Spleen (tissue), 11 donors: Measurements from ENCODE around the gene FAR2. TPM values are rescaled to one million over a fixed set of nuclear protein-coding genes. Genes with fewer than 3 reads are reported as not detected.

Source experiments
- DNase-seq: peaks from one replicate; pipeline ENCODE4 v3.0.0-alpha.2; 2020
- H3K27ac ChIP-seq, 8 donors: fragments of 200-600 bp; sonication (generic) in 7 of 8; 1 replicate in 4 of 8; 2 replicates in 4 of 8; pipeline versions ENCODE4 v1.5.0 to v1.8.0; 2016 to 2021; ENCODE audit warnings: inconsistent platforms in 4 of 8, mild to moderate bottlenecking in 4 of 8, moderate library complexity in 1 of 8
- H3K27me3 ChIP-seq, 7 donors: fragments of 200-600 bp; sonication (generic) in 6 of 7; replicated peaks in 1 of 7; 1 replicate in 4 of 7; 2 replicates in 3 of 7; pipeline versions ENCODE4 v1.5.0 to v1.8.0; 2016 to 2021; ENCODE audit warnings: inconsistent platforms in 3 of 7, mild to moderate bottlenecking in 1 of 7
- H3K36me3 ChIP-seq, 6 donors: fragments of 200-600 bp; sonication (generic) in 5 of 6; 1 replicate in 4 of 6; 2 replicates in 2 of 6; pipeline versions ENCODE4 v1.5.0 to v1.8.0; 2016 to 2021; ENCODE audit warnings: inconsistent platforms in 2 of 6
- H3K4me1 ChIP-seq, 6 donors: fragments of 200-600 bp; sonication (generic) in 5 of 6; 1 replicate in 3 of 6; 2 replicates in 3 of 6; pipeline versions ENCODE4 v1.5.0 to v1.8.0; 2016 to 2021; ENCODE audit warnings: inconsistent platforms in 3 of 6
- H3K4me3 ChIP-seq, 8 donors: fragments of 200-600 bp; sonication (generic) in 7 of 8; 1 replicate in 4 of 8; 2 replicates in 4 of 8; pipeline versions ENCODE4 v1.5.0 to v1.8.0; 2016 to 2021; ENCODE audit warnings: inconsistent platforms in 4 of 8, mild to moderate bottlenecking in 4 of 8, moderate library complexity in 2 of 8
- H3K9me3 ChIP-seq, 8 donors: fragments of 200-600 bp; sonication (generic) in 7 of 8; 1 replicate in 4 of 8; 2 replicates in 4 of 8; pipeline versions ENCODE4 v1.5.0 to v1.8.0; 2016 to 2021; ENCODE audit warnings: inconsistent platforms in 4 of 8
- POLR2A ChIP-seq, 3 donors: fragments of 450-650 bp; IDR thresholded peaks; one replicate each; pipeline ENCODE4 v1.5.1; 2017; ENCODE audit warnings: antibody characterized with exemption in 3 of 3, mild to moderate bottlenecking in 1 of 3
- POLR2AphosphoS5 ChIP-seq, 3 donors: sonication (generic); formaldehyde crosslinking; IDR thresholded peaks; one replicate each; pipeline ENCODE4 v1.5.1; 2017; ENCODE audit warnings: antibody characterized with exemption in 3 of 3
- WGBS, 5 donors: extraction: QIAGEN DNeasy Blood & Tissue Kit in 3 of 5; methylation state at CpG; one replicate each; pipeline versions ENCODE4 v1.1.5 to v1.1.7; 2013 to 2018; 5-methylcytosine and 5-hydroxymethylcytosine counted together
- intact Hi-C: fragments of 100-400 bp; cut with DNase I; formaldehyde crosslinking; loops from one replicate; pipeline ENCODE4 v1.15.0; 2023; ENCODE audit warnings: low total_unique reads
- polyA plus RNA-seq, 3 donors: library from polyadenylated mRNA; stranded (reverse); fragments of 200-250 nt; gene quantifications; one replicate each; pipeline ENCODE4 v1.2.1, GENCODE V29; 2013
- total RNA-seq, 7 donors: library from RNA; depleted of rRNA in 3 of 7; stranded (reverse); fragments of >200 nt in 3 of 7; fragmentation: NEBNext Ultra II Directional in 4 of 7; extraction: Animal tissue kit (Norgen Biotek cat#: 25700) in 4 of 7; gene quantifications; one replicate each; pipeline versions ENCODE4 v1.1.0 to v1.2.1, GENCODE V29; 2016 to 2021
- TF ChIP-seq, protein P1 (sequence below), 11 experiments: fragments of 200-600 bp in 7 of 11; fragments of 450-650 bp in 4 of 11; sonication (generic) in 4 of 11; IDR thresholded peaks in 8 of 11; conservative IDR thresholded peaks in 3 of 11; 1 replicate in 7 of 11; 2 replicates in 4 of 11; pipeline versions ENCODE4 v1.4.0 to v1.8.0; 2016 to 2021; ENCODE audit warnings: antibody characterized with exemption in 11 of 11, inconsistent platforms in 4 of 11, mild to moderate bottlenecking in 1 of 11
- donor health status: healthy with polysubstance abuse.
- donor health status: DM: no; HTN: no; CAD: no; lungs with moderate emphysema.
- donor health status: DM: no; HTN: no; CAD: no.
- donor health status: Bipolar disorder and iron deficiency.
- donor health status: healthy.
- donor health status: DM: no; HTN: no; CAD: no.
- donor health status: DM: yes; HTN: yes; CAD: no.

Gene FAR2
- total and polyA plus RNA-seq, 10 donors = 2.9 to 51.8 (median 29.2) TPM

DNA sequence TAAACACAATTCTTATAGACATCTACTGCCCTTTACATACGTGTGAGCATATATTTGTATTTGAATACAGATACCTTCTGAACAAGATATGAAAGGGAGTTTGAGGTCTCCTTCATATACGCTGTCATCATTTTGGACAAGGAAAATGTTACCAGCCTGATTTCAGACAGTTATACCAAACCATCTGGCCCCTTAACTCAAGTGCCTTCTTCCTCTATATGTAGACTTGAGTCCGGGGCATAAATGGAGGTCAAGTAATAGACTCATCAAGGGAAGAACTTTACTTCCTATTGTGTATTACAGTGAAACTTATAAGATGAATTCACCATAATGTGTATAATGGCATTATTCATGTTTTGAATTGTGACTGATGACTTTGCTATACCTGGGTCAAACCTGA, 52.2 kb downstream of the FAR2 start:
- DNase-seq = no peak
- intact Hi-C loops = no loop called here
- no peaks in the 10 kb centered on the region for H3K9me3 ChIP-seq
- H3K4me1 ChIP-seq = peaks cover 0 to 3% (median 0%) of the 10 kb centered on the region in 6 donors
- 24 to 59% (median 51%) methylated on average over 3 of the region's 3 CpGs for WGBS, 5 donors
- TF ChIP-seq POLR2AphosphoS5 (IDR thresholded peaks at IDR 0.05) (no peak), POLR2A (IDR thresholded peaks at IDR 0.05) (no peak)
- TF ChIP-seq, protein P1, sequence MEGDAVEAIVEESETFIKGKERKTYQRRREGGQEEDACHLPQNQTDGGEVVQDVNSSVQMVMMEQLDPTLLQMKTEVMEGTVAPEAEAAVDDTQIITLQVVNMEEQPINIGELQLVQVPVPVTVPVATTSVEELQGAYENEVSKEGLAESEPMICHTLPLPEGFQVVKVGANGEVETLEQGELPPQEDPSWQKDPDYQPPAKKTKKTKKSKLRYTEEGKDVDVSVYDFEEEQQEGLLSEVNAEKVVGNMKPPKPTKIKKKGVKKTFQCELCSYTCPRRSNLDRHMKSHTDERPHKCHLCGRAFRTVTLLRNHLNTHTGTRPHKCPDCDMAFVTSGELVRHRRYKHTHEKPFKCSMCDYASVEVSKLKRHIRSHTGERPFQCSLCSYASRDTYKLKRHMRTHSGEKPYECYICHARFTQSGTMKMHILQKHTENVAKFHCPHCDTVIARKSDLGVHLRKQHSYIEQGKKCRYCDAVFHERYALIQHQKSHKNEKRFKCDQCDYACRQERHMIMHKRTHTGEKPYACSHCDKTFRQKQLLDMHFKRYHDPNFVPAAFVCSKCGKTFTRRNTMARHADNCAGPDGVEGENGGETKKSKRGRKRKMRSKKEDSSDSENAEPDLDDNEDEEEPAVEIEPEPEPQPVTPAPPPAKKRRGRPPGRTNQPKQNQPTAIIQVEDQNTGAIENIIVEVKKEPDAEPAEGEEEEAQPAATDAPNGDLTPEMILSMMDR (IDR thresholded peaks at IDR 0.05 in 8 of 11, conservative IDR thresholded peaks at IDR 0.05 in 3 of 11) = no peak
- H3K27ac ChIP-seq = no peak overlapping the region
- no peaks in the 10 kb centered on the region for H3K27me3 ChIP-seq
- no peak overlapping the region for H3K4me3 ChIP-seq
- no peaks in the 10 kb centered on the region for H3K36me3 ChIP-seq

DNA sequence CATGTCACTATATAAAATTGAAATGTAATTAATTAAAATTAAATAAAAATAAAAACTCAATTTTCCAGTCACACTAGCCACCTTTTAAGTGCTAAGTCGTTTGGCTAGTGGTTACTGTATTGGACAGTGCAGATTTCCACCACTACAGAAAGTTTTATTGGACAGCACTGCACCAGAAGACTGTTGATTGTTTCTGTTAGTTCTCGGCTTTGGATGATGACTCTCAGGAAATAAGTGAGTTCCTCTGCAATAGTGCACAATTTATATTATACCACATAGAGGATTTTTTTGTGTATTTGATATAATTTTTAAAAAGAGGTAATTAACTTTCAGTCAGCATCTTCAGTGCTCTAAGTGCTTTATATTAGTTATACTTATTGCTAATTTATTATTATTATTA, 52.7 kb downstream of the FAR2 start:
- peaks cover 0 to 7% (median under 1%) of the 10 kb centered on the region in 6 donors for H3K4me1 ChIP-seq
- intact Hi-C loops = no loop called here
- no peak for DNase-seq
- no peaks in the 10 kb centered on the region for H3K9me3 ChIP-seq
- no peak for TF ChIP-seq POLR2A (IDR thresholded peaks at IDR 0.05)
- TF ChIP-seq POLR2AphosphoS5 (IDR thresholded peaks at IDR 0.05) = no peak
- TF ChIP-seq, protein P1 (IDR thresholded peaks at IDR 0.05 in 8 of 11, conservative IDR thresholded peaks at IDR 0.05 in 3 of 11) = no peak
- no peak overlapping the region for H3K4me3 ChIP-seq
- no peak overlapping the region for H3K27ac ChIP-seq
- H3K27me3 ChIP-seq = no peaks in the 10 kb centered on the region
- H3K36me3 ChIP-seq = no peaks in the 10 kb centered on the region
- WGBS, 5 donors = 34 to 54% (median 40%) methylated on average over 2 of the region's 2 CpGs

DNA sequence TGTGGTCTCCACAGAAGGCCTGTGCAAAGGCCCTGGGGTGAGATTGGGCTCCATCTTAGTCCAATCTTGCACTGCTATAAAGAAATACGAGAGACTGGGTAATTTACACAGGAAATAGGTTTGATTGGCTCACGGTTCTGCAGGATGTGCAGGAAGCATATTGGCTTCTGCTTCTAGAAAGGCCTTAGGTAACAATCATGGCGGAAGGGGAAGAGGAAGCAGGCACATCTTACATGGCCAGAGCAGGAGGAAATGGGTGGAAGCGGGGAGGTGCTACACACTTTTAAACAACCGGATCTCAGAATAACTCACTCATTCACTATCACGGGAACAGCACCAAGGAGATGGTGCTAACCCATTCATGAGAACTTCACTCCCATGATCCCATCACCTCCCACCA, 55.4 kb downstream of the FAR2 start:
- intact Hi-C loops = no loop called here
- Histone ChIP-seq H3K36me3 (no peaks in the 10 kb centered on the region), H3K9me3 (no peaks in the 10 kb centered on the region), H3K4me3 (no peak overlapping the region), H3K27me3 (no peaks in the 10 kb centered on the region), H3K4me1 (peaks cover 8 to 35% (median 23%) of the 10 kb centered on the region in 6 donors), H3K27ac (peak overlapping the region in 4 of 8 donors; percentile 26 to 72 (median 48))
- no peak for TF ChIP-seq POLR2A (IDR thresholded peaks at IDR 0.05)
- TF ChIP-seq, protein P1 (IDR thresholded peaks at IDR 0.05 in 8 of 11, conservative IDR thresholded peaks at IDR 0.05 in 3 of 11) = no peak
- peak in 1 of 3 donors; percentile 44 for TF ChIP-seq POLR2AphosphoS5 (IDR thresholded peaks at IDR 0.05)
- 35 to 81% (median 57%) methylated on average over 6 of the region's 6 CpGs for WGBS, 5 donors
- DNase-seq = no peak

DNA sequence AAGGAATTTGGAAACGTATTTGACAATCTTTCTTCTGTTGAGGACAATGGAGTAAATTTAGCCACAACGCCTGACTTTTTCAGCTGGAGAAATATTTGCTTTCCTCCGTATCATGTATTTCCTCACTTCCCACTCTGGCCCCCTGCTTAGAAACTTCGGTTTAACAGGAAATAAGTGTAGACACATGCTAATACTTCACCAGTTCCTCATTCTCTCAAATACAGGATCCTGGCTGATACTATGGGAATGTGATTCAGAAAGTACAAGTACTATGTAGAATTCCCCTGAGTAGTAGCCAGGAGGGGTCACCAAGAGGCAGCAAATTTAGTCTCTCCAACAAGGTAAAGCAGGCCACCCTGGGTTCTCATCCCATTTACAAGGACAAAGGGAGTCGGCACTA, 58.0 kb downstream of the FAR2 start:
- H3K27me3 ChIP-seq = no peaks in the 10 kb centered on the region
- peak overlapping the region in 7 of 8 donors; percentile 24 to 73 (median 58) for H3K27ac ChIP-seq
- no peak for TF ChIP-seq POLR2AphosphoS5 (IDR thresholded peaks at IDR 0.05)
- TF ChIP-seq POLR2A (IDR thresholded peaks at IDR 0.05) = no peak
- TF ChIP-seq, protein P1 (IDR thresholded peaks at IDR 0.05 in 8 of 11, conservative IDR thresholded peaks at IDR 0.05 in 3 of 11) = no peak
- no peaks in the 10 kb centered on the region for H3K9me3 ChIP-seq
- intact Hi-C loops = no loop called here
- peaks cover 8 to 47% (median 23%) of the 10 kb centered on the region in 6 donors for H3K4me1 ChIP-seq
- H3K36me3 ChIP-seq = no peaks in the 10 kb centered on the region
- DNase-seq = no peak
- H3K4me3 ChIP-seq = peak overlapping the region in 1 of 8 donors; percentile 19
- 19 to 44% (median 42%) methylated on average over 5 of the region's 5 CpGs for whole genome bisulfite sequencing, 5 donors
